HG02798 (cell line): Measurements from ENCODE around the gene NLRC5.
"Not testable (repeated sequence)": the region's sequence is repeated elsewhere in the genome, so short reads cannot be mapped to it uniquely, and the experiment has no call there.

Experiments
- ATAC-seq: cut with Tn5 transposase; IDR thresholded peaks from one replicate; pipeline ENCODE4 v1.9.1; 2021; ENCODE audit warnings: mild to moderate bottlenecking; ENCODE audit not compliant: unreplicated experiment, poor library complexity

The NLRC5 gene

GRCh38 chr16:57041182-57042156, 52.1 kb downstream of the NLRC5 start:
- peak; percentile 33 for ATAC-seq

GRCh38 chr16:57042157-57043111, 53.1 kb downstream of the NLRC5 start:
- peak; percentile 77 for ATAC-seq

GRCh38 chr16:57043248-57043647, 53.9 kb downstream of the NLRC5 start:
- no peak for ATAC-seq

- no peak for ATAC-seq
These were observed 55.8 kb downstream of the NLRC5 start for GRCh38 chr16:57044931-57045693.

GRCh38 chr16:57045694-57046381, 56.5 kb downstream of the NLRC5 start:
- ATAC-seq, result peak; percentile 23

GRCh38 chr16:57048095-57048494, 58.7 kb downstream of the NLRC5 start:
- no peak for ATAC-seq

GRCh38 chr16:57049678-57050077, 60.3 kb downstream of the NLRC5 start:
- peak; percentile 52 for ATAC-seq

- ATAC-seq, result no peak
These were observed 62.4 kb downstream of the NLRC5 start for GRCh38 chr16:57051696-57052228.

GRCh38 chr16:57053206-57053605, 63.8 kb downstream of the NLRC5 start:
- no peak for ATAC-seq

- ATAC-seq, result no peak
These were observed 65.0 kb downstream of the NLRC5 start for GRCh38 chr16:57054338-57054737.

- ATAC-seq, result no peak
These were observed 65.4 kb downstream of the NLRC5 start for GRCh38 chr16:57054771-57055170.

- no peak for ATAC-seq
These were observed 66.3 kb downstream of the NLRC5 start for GRCh38 chr16:57055671-57056070.

GRCh38 chr16:57058291-57058861, 69.0 kb downstream of the NLRC5 start:
- no peak for ATAC-seq

- ATAC-seq, result no peak
These were observed 71.1 kb downstream of the NLRC5 start for GRCh38 chr16:57060323-57061083.

GRCh38 chr16:57061084-57061905, 71.9 kb downstream of the NLRC5 start:
- ATAC-seq, result no peak

- ATAC-seq, result no peak
These were observed 73.0 kb downstream of the NLRC5 start for GRCh38 chr16:57062329-57062728.

- not testable (repeated sequence) for ATAC-seq
These were observed 73.8 kb downstream of the NLRC5 start for GRCh38 chr16:57063189-57063588.
